Central memory CD4-positive, alpha-beta T cell (primary cell): ENCODE results near the gene BRD1.

Experiments used
- DNase-seq: peaks from one replicate; pipeline ENCODE4 v3.0.0; 2022

Gene BRD1

GRCh38 chr22:49724893-49725489, 102.7 kb downstream of the BRD1 start:
- DNase-seq, result peak; percentile 50

- DNase-seq, result peak; percentile 17
These were observed 103.4 kb downstream of the BRD1 start for GRCh38 chr22:49724030-49724892.

DNA sequence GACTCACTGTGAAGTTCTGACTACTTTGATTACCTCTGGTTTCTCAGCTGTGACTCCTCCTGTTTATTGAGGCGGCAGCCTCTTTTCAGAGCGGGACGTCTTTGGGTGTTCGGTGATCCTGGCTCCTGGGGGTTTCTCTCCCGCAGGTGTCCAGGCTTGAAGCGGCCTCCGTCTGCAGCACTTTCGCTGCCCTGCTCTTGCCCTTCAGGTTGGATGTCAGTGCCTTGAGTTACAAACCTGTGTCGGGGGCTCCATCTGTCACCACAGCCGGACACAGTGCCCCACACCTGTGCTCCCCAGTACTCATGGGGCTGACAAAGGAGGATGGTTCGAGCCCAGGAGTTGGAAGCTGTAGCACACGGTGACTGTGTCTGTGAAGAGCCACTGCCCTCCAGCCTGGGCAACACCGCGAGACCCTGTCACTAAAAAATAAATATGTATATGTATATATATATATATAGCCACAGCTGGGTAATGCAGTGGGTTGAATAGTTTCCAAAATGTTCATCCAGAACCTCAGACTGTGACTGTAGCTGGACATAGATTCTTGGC, 104.1 kb downstream of the BRD1 start:
- no peak for DNase-seq
